C1 segment of cervical spinal cord (tissue), 14 donors: ENCODE measurements around the gene ZNF273.

ENCODE experiments used
- DNase-seq, 14 donors: peaks; one replicate each; lab custom pipeline; 2025; lab: John Stamatoyannopoulos, UW

Gene ZNF273

GRCh38 chr7:64876792-64877713, 26.0 kb upstream of the ZNF273 start:
- DNase-seq: peak in 11 of 14 donors; percentile 18 to 83 (median 36)

GRCh38 chr7:64877714-64878610, 25.1 kb upstream of the ZNF273 start:
- no peak for DNase-seq

GRCh38 chr7:64878684-64879083, 24.4 kb upstream of the ZNF273 start:
- no peak for DNase-seq

- no peak for DNase-seq
Observed at GRCh38 chr7:64879086-64879730, 23.9 kb upstream of the ZNF273 start.

- DNase-seq: no peak
Observed at GRCh38 chr7:64879800-64880199, 23.3 kb upstream of the ZNF273 start.

- peak in 1 of 14 donors; percentile 18 for DNase-seq
Observed at GRCh38 chr7:64880322-64881297, 22.5 kb upstream of the ZNF273 start.

GRCh38 chr7:64881461-64882287, 21.4 kb upstream of the ZNF273 start:
- DNase-seq: peak in 1 of 14 donors; percentile 26

- peak in 12 of 14 donors; percentile 39 to 86 (median 62) for DNase-seq
Observed at GRCh38 chr7:64882341-64883112, 20.5 kb upstream of the ZNF273 start.

- peak in 1 of 14 donors; percentile 76 for DNase-seq
Observed at GRCh38 chr7:64883113-64883905, 19.8 kb upstream of the ZNF273 start.

GRCh38 chr7:64884085-64884912, 18.8 kb upstream of the ZNF273 start:
- DNase-seq: peak in 1 of 14 donors; percentile 14

- DNase-seq: no peak
Observed at GRCh38 chr7:64884913-64885370, 18.1 kb upstream of the ZNF273 start.

GRCh38 chr7:64885520-64886240, 17.4 kb upstream of the ZNF273 start:
- no peak for DNase-seq

- DNase-seq: no peak
Observed at GRCh38 chr7:64886956-64887545, 16.0 kb upstream of the ZNF273 start.

GRCh38 chr7:64887756-64888508, 15.1 kb upstream of the ZNF273 start:
- DNase-seq: peak in 3 of 14 donors; percentile 13 to 30 (median 24)

- DNase-seq: peak in 2 of 14 donors; percentile 38 to 41
Observed at GRCh38 chr7:64888561-64888900, 14.5 kb upstream of the ZNF273 start.
